HG02870 (cell line): ENCODE results near the gene DOCK1.

ENCODE experiments used
- ATAC-seq: cut with Tn5 transposase; IDR thresholded peaks from one replicate; pipeline ENCODE4 v1.9.1; 2021; ENCODE audit warnings: mild to moderate bottlenecking, moderate library complexity; ENCODE audit not compliant: unreplicated experiment

The DOCK1 gene

GRCh38 chr10:127337801-127338200 lies 432.6 kb downstream of the DOCK1 start:
- ATAC-seq = no peak

- no peak for ATAC-seq
Measured at GRCh38 chr10:127338399-127339110, 433.3 kb downstream of the DOCK1 start.

GRCh38 chr10:127343821-127344220 lies 438.6 kb downstream of the DOCK1 start:
- ATAC-seq = no peak

- no peak for ATAC-seq
Measured at GRCh38 chr10:127344346-127344745, 439.1 kb downstream of the DOCK1 start.

GRCh38 chr10:127345231-127345965 lies 440.2 kb downstream of the DOCK1 start:
- ATAC-seq = no peak

GRCh38 chr10:127346604-127347003 lies 441.4 kb downstream of the DOCK1 start:
- peak; percentile 85 for ATAC-seq

- no peak for ATAC-seq
Measured at GRCh38 chr10:127347202-127347959, 442.2 kb downstream of the DOCK1 start.

- no peak for ATAC-seq
Measured at GRCh38 chr10:127349737-127350136, 444.5 kb downstream of the DOCK1 start.

GRCh38 chr10:127351542-127351941 lies 446.3 kb downstream of the DOCK1 start:
- no peak for ATAC-seq

- ATAC-seq = peak; percentile 58
Measured at GRCh38 chr10:127353544-127353943, 448.3 kb downstream of the DOCK1 start.

- no peak for ATAC-seq
Measured at GRCh38 chr10:127354255-127354654, 449.0 kb downstream of the DOCK1 start.

- ATAC-seq = no peak
Measured at GRCh38 chr10:127354992-127355391, 449.8 kb downstream of the DOCK1 start.

- ATAC-seq = no peak
Measured at GRCh38 chr10:127356360-127356759, 451.1 kb downstream of the DOCK1 start.

GRCh38 chr10:127357265-127357664 lies 452.0 kb downstream of the DOCK1 start:
- ATAC-seq = no peak

- no peak for ATAC-seq
Measured at GRCh38 chr10:127358337-127358736, 453.1 kb downstream of the DOCK1 start.

GRCh38 chr10:127364034-127364433 lies 458.8 kb downstream of the DOCK1 start:
- no peak for ATAC-seq

GRCh38 chr10:127368101-127368500 lies 462.9 kb downstream of the DOCK1 start:
- no peak for ATAC-seq

GRCh38 chr10:127368929-127369328 lies 463.7 kb downstream of the DOCK1 start:
- ATAC-seq = no peak

GRCh38 chr10:127370601-127371000 lies 465.4 kb downstream of the DOCK1 start:
- no peak for ATAC-seq

GRCh38 chr10:127372361-127372760 lies 467.1 kb downstream of the DOCK1 start:
- no peak for ATAC-seq

GRCh38 chr10:127374074-127374680 lies 468.9 kb downstream of the DOCK1 start:
- ATAC-seq = no peak
